AG09309 (cell line): ENCODE results near the gene COA8.

Experiments
- DNase-seq: peaks from one replicate; pipeline ENCODE4 v3.0.0-alpha.2; 2010; ENCODE audit warnings: low read depth
- H3K4me3 ChIP-seq: 2 replicates; pipeline ENCODE4 v1.5.1; 2011; ENCODE audit warnings: mild to moderate bottlenecking, low read depth, low read length, moderate library complexity; ENCODE audit not compliant: control insufficient read depth
- CTCF ChIP-seq: IDR thresholded peaks from 2 replicates; pipeline ENCODE4 v1.5.1; 2011; ENCODE audit warnings: mild to moderate bottlenecking, low read depth, low read length, inconsistent platforms; ENCODE audit not compliant: insufficient read depth, control insufficient read depth; ENCODE audit errors: missing control alignments

COA8 gene

GRCh38 chr14:103551338-103551762, 11.4 kb upstream of the COA8 start:
- H3K4me3 ChIP-seq: no peak overlapping the region
- no peak for TF ChIP-seq CTCF
- DNase-seq: no peak

DNA sequence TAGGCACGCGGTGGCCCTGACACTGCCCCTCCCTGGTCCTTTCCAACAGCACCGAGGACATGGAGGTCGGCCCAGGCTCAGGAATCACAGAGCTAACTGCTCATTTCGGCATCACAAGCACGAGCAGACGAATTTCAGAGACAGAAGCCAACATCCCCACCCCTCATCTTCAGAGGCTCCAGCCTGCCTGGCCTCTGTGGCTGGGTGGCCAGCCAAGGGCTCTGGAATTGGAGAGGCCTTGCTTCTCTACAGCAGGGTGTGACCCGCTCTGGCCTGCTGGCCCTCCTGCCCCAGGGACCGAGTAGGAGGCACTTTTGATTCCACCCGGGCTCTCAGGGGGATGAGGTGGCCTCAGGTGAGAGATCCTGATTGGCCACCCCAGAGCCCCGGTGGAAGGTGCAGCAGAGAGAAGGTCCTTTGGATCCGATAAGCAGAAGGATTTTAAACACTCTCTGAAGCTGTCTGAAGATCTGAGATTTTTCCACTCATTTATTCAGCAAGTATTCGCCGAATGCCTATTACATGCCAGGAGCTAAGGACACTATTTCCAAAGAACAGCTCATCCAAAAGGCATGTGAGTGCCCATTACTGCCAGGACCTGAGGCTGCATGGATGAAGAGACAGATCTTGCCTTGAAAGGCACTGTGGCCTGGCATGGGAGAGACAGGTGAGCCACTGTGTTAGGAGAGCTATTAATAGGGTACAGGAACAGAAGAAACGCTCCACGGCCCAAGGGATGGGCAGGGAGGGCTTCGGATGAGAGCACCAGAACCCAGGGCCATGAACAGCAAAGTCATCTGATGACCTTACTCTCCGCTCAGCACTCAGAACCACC, 10.5 kb upstream of the COA8 start:
- no peak for DNase-seq
- TF ChIP-seq CTCF: no peak
- H3K4me3 ChIP-seq: no peak overlapping the region

DNA sequence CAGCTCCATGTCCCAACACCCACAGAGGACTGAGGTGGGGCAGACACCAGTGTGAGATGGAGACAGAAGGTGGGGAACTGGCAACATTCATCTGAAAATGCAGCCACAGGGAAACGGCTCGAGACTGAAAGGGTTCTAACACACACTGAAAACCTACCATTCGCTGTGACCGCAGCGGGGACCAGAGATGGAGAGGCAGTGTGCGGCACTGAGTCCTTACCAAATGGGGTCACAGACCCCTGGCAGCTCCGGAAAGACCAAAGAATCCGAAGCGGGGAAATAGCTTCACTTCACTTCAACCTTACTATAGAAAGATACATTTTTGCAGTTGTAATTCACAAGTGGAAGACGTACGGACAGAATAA, 9.9 kb upstream of the COA8 start:
- no peak overlapping the region for H3K4me3 ChIP-seq
- DNase-seq: no peak
- no peak for TF ChIP-seq CTCF

DNA sequence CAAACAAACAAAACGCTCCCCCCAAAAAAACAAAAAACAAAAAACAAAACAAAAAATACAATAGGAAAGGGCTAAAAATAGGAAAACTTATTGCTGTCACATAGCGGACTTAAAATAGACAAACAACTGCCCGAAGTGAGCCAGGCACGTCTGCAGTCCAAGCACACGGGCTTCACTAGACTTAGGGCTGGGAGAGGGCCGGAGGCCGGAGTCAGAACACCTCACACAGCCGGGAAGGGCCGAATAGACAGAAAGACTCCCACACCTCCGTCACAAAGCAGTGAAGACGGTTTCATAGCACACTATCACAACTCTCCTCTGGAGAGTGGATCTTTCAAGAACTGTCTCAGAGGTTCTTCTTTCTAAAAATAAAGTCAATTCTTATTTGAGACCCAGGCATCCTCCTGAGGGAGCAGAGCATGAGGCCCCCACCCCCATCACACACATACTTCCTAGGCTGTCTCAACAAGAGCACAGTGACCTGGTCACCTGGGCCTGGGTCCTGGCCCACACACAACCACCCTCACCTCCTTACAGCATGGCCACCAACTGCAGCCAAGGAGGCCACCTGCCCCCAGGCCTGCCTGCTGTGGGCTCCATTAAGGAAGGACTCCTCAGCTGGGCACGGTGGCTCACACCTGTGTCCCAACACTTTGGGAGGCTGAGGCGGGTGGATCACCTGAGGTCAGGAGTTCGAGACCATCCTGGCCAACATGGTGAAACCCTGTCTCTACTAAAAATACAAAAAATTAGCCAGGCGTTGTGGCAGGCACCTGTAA, 7.0 kb upstream of the COA8 start:
- no peak for DNase-seq

GRCh38 chr14:103556946-103557758, 5.6 kb upstream of the COA8 start:
- DNase-seq: no peak
- no peak overlapping the region for H3K4me3 ChIP-seq
- no peak for TF ChIP-seq CTCF

More for the DNA sequence above, 7.0 kb upstream of the COA8 start:
- no peak overlapping the region for H3K4me3 ChIP-seq
- no peak for TF ChIP-seq CTCF

GRCh38 chr14:103558071-103558882, 4.5 kb upstream of the COA8 start:
- no peak overlapping the region for H3K4me3 ChIP-seq
- peak; percentile 43 for DNase-seq

More at GRCh38 chr14:103558071-103558882, 4.5 kb upstream of the COA8 start:
- no peak for TF ChIP-seq CTCF
